ENCODE data around the gene TAF10. TPM values are rescaled to one million over a fixed set of nuclear protein-coding genes. Genes with fewer than 3 reads are reported as not detected.
A peak's percentile ranks its signal among the peaks of the same experiment; 100 is the strongest.

TAF10 gene
- total RNA-seq, 4 donors from 2014 or later: 49.8 to 77.8 (median 65.7) TPM

DNA sequence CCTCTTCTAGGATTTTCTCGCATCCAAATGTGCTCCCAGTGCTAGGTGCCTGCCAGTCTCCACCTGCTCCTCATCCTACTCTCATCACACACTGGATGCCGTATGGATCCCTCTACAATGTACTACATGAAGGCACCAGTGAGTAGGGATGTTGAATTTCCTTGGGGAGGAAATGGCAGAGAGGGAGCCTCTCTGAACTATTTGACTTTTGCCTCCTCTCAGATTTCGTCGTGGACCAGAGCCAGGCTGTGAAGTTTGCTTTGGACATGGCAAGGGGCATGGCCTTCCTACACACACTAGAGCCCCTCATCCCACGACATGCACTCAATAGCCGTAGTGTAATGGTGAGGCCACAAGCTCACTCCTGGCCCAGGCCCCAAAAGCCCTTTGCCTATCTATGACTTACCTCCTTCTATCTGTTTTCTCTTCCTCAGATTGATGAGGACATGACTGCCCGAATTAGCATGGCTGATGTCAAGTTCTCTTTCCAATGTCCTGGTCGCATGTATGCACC is 2.5 kb downstream of the TAF10 start:
- intact Hi-C loops (cut with DNase I; ENCODE audit: low total_unique reads): loop anchor here (5.0 to 10.0 kb wide), 3 partner anchors 77 to 965 kb away; partner anchors contain the start of genes CNGA4 and FHIP1B
- H3K4me1 ChIP-seq: peaks cover 44 to 47% of the 10 kb centered on the region in 2 donors
- H3K27ac ChIP-seq: peak overlapping the region; percentile 7 to 97 (median 94)
- H3K36me3 ChIP-seq: peaks cover 0 to 42% of the 10 kb centered on the region in 2 donors
- TF ChIP-seq POLR2A (IDR thresholded peaks at IDR 0.05): no peak
- TF ChIP-seq, protein P1, sequence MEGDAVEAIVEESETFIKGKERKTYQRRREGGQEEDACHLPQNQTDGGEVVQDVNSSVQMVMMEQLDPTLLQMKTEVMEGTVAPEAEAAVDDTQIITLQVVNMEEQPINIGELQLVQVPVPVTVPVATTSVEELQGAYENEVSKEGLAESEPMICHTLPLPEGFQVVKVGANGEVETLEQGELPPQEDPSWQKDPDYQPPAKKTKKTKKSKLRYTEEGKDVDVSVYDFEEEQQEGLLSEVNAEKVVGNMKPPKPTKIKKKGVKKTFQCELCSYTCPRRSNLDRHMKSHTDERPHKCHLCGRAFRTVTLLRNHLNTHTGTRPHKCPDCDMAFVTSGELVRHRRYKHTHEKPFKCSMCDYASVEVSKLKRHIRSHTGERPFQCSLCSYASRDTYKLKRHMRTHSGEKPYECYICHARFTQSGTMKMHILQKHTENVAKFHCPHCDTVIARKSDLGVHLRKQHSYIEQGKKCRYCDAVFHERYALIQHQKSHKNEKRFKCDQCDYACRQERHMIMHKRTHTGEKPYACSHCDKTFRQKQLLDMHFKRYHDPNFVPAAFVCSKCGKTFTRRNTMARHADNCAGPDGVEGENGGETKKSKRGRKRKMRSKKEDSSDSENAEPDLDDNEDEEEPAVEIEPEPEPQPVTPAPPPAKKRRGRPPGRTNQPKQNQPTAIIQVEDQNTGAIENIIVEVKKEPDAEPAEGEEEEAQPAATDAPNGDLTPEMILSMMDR (IDR thresholded peaks at IDR 0.05 in 4 of 5, conservative IDR thresholded peaks at IDR 0.05 in 1 of 5): no peak
- no peaks in the 10 kb centered on the region for H3K9me3 ChIP-seq
- H3K4me3 ChIP-seq: no peak overlapping the region
- H3K27me3 ChIP-seq: no peaks in the 10 kb centered on the region
- DNase-seq (no peak), ATAC-seq (no peak)
- in situ Hi-C loops (cut with MboI; ENCODE audit: low sequenced_read_pairs in 4 of 4): loop anchor here in 3 of 4 donors (5.0 to 10.0 kb wide), 4 partner anchors 73 to 375 kb away; partner anchors contain the start of genes MRPL17 (in 2 of the 3), CNGA4 (in 1 of the 3), FHIP1B (in 1 of the 3) and TRIM3 (in 1 of the 3)

DNA sequence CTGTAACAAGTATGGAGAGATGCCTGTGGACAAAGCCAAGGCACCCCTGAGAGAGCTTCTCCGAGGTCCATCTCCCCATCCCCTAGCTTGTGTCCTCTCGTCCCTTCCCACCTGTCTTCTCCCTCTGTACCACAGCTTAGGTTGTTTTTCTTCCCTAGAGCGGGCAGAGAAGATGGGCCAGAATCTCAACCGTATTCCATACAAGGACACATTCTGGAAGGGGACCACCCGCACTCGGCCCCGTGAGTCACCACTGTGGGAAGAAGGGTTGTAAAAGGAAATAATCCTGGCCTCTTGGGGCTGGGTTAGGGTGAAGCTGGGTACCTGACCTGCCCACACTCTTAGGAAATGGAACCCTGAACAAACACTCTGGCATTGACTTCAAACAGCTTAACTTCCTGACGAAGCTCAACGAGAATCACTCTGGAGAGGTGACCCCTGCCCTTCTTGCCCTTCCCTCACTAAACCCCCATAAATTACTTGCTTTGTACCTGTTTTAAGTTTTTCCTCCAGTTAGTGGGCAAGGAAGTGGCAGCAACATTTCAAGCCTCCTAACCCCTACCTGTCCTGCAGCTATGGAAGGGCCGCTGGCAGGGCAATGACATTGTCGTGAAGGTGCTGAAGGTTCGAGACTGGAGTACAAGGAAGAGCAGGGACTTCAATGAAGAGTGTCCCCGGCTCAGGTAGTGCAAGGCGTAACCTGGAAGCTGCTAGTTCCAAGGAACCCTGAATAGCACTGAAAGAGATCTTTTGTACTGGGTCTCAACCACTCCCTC is 3.1 kb downstream of the TAF10 start:
- no peak for ATAC-seq
- in situ Hi-C loops (cut with MboI; ENCODE audit: low sequenced_read_pairs in 4 of 4): loop anchor here in 3 of 4 donors (5.0 to 10.0 kb wide), 3 partner anchors 73 to 134 kb away; partner anchors contain the start of genes MRPL17 (in 2 of the 3) and TRIM3 (in 1 of the 3)
- Histone ChIP-seq H3K27me3 (no peaks in the 10 kb centered on the region), H3K4me1 (peaks cover 47 to 49% of the 10 kb centered on the region in 2 donors), H3K9me3 (no peaks in the 10 kb centered on the region), H3K27ac (peak overlapping the region; percentile 38 to 97 (median 94)), H3K36me3 (peaks cover 0 to 38% of the 10 kb centered on the region in 2 donors), H3K4me3 (no peak overlapping the region)
- no peak for DNase-seq
- intact Hi-C loops (cut with DNase I; ENCODE audit: low total_unique reads): loop anchor here (10.0 kb wide), 1 partner anchor 374 kb away; the partner anchor contains the start of genes CNGA4 and FHIP1B
- TF ChIP-seq POLR2A (IDR thresholded peaks at IDR 0.05): no peak
- TF ChIP-seq, protein P1 (IDR thresholded peaks at IDR 0.05 in 4 of 5, conservative IDR thresholded peaks at IDR 0.05 in 1 of 5): no peak

DNA sequence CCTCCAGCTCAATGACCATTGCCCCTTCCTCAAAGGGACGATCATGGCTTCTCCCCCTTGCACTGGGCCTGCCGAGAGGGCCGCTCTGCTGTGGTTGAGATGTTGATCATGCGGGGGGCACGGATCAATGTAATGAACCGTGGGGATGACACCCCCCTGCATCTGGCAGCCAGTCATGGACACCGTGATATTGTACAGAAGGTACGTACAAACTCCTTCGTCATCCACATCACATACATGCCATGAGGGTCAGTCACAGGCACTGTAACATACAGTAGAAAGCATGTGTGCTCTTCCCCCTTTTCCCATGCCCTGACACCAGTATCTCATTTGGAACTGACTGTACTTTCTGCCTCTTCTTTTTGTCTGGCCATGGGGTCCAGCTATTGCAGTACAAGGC is 4.0 kb downstream of the TAF10 start:
- in situ Hi-C loops (cut with MboI; ENCODE audit: low sequenced_read_pairs in 4 of 4): loop anchor here in 3 of 4 donors (5.0 to 10.0 kb wide), 3 partner anchors 74 to 133 kb away; partner anchors contain the start of genes MRPL17 (in 2 of the 3) and TRIM3 (in 1 of the 3)
- DNase-seq (no peak), ATAC-seq (no peak)
- Histone ChIP-seq H3K4me1 (peaks cover 45 to 47% of the 10 kb centered on the region in 2 donors), H3K27ac (peak overlapping the region; percentile 93 to 97 (median 94)), H3K36me3 (peaks cover 0 to 38% of the 10 kb centered on the region in 2 donors), H3K9me3 (no peaks in the 10 kb centered on the region), H3K27me3 (no peaks in the 10 kb centered on the region), H3K4me3 (no peak overlapping the region)
- TF ChIP-seq, protein P1 (IDR thresholded peaks at IDR 0.05 in 4 of 5, conservative IDR thresholded peaks at IDR 0.05 in 1 of 5): no peak
- no peak for TF ChIP-seq POLR2A (IDR thresholded peaks at IDR 0.05)
- intact Hi-C loops (cut with DNase I; ENCODE audit: low total_unique reads): loop anchor here (10.0 kb wide), 1 partner anchor 373 kb away; the partner anchor contains the start of genes CNGA4 and FHIP1B

DNA sequence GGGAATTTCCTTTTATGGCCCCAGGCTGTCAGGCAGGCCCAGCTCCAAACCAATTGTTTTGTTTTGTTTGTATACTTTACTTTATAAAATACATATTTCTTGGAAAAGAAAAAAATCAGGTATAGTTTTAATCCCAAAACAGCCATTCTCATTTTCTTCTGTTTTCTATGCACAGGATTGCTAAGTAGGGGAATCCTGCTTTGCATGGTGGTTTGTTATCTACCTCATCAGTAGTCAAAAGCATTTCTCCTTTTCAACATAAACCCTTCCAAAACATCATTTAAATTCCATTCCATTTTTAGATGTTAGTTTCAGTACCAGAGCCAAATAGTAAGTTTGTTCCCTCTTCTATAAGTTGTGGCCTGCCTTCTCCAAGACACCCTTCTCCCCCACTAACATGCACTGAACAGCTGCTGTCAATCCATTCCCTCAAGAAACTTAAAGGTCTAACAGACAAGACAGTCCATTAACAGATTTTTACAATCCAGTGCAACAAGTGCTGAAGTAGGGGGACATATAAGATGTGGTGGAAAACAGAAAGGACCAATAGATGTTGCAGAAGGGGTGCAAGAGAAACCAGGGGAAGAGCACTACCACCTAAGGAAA is 4.7 kb downstream of the TAF10 start:
- intact Hi-C loops (cut with DNase I; ENCODE audit: low total_unique reads) (loop anchor here (1.0 to 10.0 kb wide), 2 partner anchors 76 to 372 kb away; partner anchors contain the start of genes CNGA4, FHIP1B and MRPL17), in situ Hi-C loops (cut with MboI; ENCODE audit: low sequenced_read_pairs in 4 of 4) (loop anchor here in 3 of 4 donors (5.0 to 10.0 kb wide), 3 partner anchors 75 to 132 kb away; partner anchors contain the start of genes MRPL17 (in 2 of the 3) and TRIM3 (in 1 of the 3))
- Histone ChIP-seq H3K4me1 (peaks cover 46 to 53% of the 10 kb centered on the region in 2 donors), H3K9me3 (no peaks in the 10 kb centered on the region), H3K27ac (peak overlapping the region; percentile 93 to 97 (median 94)), H3K4me3 (peak overlapping the region in 2 of 4 donors; percentile 20 to 36), H3K27me3 (no peaks in the 10 kb centered on the region), H3K36me3 (peaks cover 0 to 38% of the 10 kb centered on the region in 2 donors)
- TF ChIP-seq POLR2A (IDR thresholded peaks at IDR 0.05): no peak
- TF ChIP-seq, protein P1 (IDR thresholded peaks at IDR 0.05 in 4 of 5, conservative IDR thresholded peaks at IDR 0.05 in 1 of 5): no peak
- DNase-seq: no peak
- ATAC-seq: no peak
